GM12864 (cell line): ENCODE data around the gene RPL31.
A peak's percentile ranks its signal among the peaks of the same experiment; 100 is the strongest.

Experiments
- DNase-seq: peaks from one replicate; pipeline ENCODE4 v3.0.0-alpha.2; 2011; ENCODE audit warnings: low read depth
- H3K4me3 ChIP-seq: 2 replicates; pipeline ENCODE4 v1.5.1; 2011; ENCODE audit warnings: mild to moderate bottlenecking, low read depth, low read length, control low read depth
- TF ChIP-seq, protein P1 (sequence below): IDR thresholded peaks from 2 replicates; pipeline ENCODE4 v1.5.1; 2011; ENCODE audit warnings: low read depth, mild to moderate bottlenecking, moderate library complexity, low read length, control low read depth, inconsistent platforms; ENCODE audit errors: missing control alignments

Gene RPL31

DNA sequence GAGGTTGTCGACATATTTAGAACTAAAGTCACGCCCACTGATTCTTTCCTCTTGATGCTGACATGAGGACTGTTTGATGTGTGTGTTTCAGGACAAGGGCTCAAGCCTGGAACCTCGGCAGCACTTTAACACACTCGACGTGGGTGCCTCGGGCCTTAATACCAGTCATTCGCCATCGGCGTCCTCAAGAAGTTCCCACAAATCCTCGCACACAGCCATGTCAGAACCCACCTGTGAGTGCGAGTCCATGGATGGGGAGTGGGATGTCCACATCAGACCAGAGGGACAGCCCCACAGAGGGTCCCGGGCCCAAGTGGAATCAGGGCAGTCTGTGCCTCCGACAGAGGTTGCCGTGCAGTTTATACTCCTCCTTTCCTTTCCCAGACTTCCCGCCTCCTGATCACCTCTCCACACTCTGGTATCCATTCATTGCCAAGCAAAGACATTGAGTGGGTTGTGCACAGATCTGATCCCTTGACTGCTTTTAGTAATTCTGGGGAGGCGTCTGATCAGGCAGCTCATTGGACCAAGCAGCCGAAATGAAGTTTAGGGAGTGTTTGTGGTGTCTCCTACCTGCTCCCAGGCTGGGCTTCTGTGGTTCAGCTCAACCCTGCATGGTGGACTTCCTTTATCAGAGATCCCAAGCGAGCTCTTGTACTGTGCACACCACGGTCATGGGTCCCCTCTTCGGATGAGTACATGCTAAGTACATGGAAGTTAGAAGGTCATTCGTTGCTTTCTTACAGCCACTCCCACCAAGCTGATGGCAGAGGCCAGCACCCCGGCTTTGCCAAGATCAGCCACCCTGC lies 27.2 kb upstream of the RPL31 start:
- no peak for DNase-seq
- no peak overlapping the region for H3K4me3 ChIP-seq
- TF ChIP-seq, protein P1, sequence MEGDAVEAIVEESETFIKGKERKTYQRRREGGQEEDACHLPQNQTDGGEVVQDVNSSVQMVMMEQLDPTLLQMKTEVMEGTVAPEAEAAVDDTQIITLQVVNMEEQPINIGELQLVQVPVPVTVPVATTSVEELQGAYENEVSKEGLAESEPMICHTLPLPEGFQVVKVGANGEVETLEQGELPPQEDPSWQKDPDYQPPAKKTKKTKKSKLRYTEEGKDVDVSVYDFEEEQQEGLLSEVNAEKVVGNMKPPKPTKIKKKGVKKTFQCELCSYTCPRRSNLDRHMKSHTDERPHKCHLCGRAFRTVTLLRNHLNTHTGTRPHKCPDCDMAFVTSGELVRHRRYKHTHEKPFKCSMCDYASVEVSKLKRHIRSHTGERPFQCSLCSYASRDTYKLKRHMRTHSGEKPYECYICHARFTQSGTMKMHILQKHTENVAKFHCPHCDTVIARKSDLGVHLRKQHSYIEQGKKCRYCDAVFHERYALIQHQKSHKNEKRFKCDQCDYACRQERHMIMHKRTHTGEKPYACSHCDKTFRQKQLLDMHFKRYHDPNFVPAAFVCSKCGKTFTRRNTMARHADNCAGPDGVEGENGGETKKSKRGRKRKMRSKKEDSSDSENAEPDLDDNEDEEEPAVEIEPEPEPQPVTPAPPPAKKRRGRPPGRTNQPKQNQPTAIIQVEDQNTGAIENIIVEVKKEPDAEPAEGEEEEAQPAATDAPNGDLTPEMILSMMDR = no peak

DNA sequence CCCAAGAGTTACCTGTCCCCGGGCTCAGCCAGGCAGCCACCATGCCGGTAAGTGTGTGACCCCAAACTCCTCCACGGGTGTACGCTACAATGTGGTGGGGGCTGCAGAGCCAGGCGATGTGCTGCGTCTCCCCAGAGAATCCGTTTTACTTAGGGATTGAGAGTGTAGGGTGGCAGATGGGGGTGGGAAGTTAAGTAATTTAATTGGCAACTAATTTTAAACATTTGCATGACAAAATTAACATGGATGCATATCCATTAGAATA lies 26.6 kb upstream of the RPL31 start:
- no peak overlapping the region for H3K4me3 ChIP-seq
- TF ChIP-seq, protein P1 = no peak

DNA sequence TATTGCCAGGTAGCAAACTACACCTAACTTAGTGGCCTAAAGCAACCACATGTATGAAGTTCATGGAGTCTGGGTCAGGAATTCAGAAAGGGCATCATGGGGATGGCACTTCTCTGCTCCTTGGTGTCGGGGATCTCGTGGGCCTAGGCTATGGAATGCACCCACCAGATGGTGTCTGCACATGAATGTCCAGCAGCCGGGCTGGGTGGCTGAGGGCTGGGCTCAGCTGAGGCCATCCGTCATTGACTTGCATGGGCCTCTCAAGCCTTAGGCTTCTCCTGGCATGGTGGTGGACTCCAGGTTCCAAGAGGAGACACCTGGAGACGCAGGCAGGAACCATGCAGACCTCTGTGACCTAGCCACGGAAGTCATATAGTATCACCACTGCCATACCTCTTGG lies 26.0 kb upstream of the RPL31 start:
- DNase-seq = no peak
- TF ChIP-seq, protein P1 = no peak
- no peak overlapping the region for H3K4me3 ChIP-seq

More for the DNA sequence above, 26.6 kb upstream of the RPL31 start:
- DNase-seq = no peak

DNA sequence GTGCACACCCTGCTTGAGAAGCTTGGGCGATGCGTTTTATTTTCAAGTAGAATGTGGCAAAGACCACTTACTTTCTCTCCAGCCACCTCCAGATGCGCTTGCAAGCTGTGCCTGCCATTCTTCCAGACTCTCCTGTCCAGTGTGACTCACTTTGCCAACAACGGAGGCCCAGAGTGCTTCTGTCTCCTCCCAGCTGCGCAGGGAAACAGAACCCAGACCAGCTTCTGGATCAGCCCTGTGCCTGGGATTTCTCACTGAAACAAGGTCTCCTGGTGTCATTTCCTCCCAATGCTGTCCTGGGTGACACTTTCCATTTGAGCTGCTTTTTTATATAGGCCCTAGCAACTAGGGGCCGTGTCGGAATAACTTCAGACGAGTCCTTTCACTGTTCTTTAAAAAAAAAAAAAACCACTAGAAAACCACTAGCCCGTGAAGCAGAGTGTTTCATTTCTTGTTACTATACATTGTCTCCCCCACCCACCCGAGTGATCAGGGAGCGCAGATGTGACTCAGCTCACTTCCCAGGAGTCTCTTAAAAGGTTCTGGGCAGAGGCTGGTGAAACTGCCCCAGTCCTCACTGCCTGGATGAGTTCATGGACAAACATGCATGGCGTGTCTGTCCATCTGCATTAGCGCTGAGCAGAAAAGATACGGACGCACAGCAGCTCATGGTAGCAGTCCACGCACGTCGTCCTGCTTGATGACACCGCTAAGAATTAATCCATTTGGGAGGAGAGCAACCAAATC lies 25.3 kb upstream of the RPL31 start:
- peak; percentile 46 for DNase-seq
- TF ChIP-seq, protein P1 = no peak

DNA sequence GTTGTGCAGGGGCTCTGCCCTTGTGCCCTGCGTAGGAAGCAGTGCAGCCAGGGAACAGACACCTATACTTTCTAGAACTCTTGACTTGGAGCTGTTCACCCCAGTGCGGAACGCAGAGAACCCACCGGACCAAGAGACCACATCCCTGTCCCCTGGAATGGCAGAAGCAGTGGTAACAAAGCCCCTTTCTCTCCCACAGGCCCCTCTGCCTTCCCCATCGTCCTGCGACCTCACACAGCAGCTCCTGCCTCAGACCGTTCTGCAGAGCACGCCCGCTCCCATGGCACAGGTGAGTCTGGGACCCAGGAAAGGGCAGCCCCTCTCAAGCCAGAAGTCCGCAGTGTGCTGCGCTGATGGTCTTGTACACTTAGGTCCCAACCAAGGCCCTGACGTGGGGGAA lies 24.6 kb upstream of the RPL31 start:
- TF ChIP-seq, protein P1 = no peak
- no peak for DNase-seq
- no peak overlapping the region for H3K4me3 ChIP-seq

More for the DNA sequence above, 25.3 kb upstream of the RPL31 start:
- H3K4me3 ChIP-seq = no peak overlapping the region

DNA sequence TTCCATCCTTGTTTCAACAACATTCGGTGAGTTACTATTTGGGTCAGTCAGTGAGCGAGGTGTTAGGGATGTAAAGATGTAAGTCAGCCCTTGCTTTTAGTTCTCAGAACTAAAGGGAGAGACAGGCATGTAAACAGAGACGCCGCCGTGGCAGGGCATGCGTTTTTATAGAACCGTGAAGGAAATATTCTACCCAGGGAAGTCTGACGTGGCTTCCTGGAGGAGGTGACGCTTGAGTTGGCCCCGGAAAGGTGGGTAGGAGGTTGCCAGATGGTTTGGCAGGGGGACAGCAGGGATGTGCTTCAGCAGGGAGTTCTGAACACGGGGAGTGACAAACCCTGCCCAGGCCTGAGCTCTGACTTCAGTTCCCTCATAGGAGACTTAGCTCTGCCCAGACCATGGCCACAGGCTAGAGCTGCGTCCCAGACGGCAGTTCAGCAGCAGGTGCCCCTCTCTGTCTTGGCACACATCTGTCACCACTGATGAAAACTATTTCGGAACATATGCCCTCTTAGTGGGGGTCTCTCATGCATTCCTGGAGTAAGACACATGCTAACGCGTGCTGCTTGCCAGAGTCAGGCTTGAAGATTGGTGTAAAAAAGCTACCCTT lies 23.4 kb upstream of the RPL31 start:
- no peak for DNase-seq
- TF ChIP-seq, protein P1 = no peak

DNA sequence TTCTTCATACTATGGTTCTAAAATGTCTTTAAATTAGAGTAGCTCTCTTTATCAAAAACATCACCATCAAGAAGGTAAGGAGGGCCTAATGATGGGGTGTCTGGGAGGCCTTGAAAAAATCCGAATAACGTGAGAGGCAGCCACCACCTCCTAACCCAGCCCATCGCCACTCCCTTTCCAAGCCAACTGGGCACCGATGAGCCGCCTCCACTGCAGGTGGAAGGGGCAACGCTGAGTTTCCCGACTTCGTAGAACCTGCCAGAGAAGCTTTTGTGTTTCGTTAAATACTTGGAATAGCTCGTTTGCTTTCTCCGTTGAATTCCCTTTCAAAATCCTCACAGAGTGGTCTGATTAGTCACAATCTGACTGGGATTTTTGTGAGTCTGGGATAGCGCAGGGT lies 22.0 kb upstream of the RPL31 start:
- DNase-seq = no peak
- H3K4me3 ChIP-seq = no peak overlapping the region
- TF ChIP-seq, protein P1 = no peak

More for the DNA sequence above, 23.4 kb upstream of the RPL31 start:
- no peak overlapping the region for H3K4me3 ChIP-seq
